ENCODE results near the gene ERGIC1. TPM values are rescaled to one million over a fixed set of nuclear protein-coding genes. Genes with fewer than 3 reads are reported as not detected.

The ERGIC1 gene
- total and polyA plus RNA-seq, 2 of the 8 experiments (the other 6 are each of a cell fraction or from before 2014, with no cell fraction given), result 95.3 to 106 TPM

- no peak overlapping the region for H2BK12ac ChIP-seq (ENCODE audit: low read depth, low read length)
- H3K9ac ChIP-seq (replicated peaks in 1 of 4; ENCODE audit: extremely low read depth in 1 of 4, low read depth in 3 of 4, low read length in 3 of 4), result no peak overlapping the region; a peak in 1 of 7 replicates
- no peak overlapping the region for H3K14ac ChIP-seq (ENCODE audit: insufficient read length)
- DNase-seq (ENCODE audit: low read depth in 1 of 2, low spot score in 2 of 2) (no peak), FAIRE-seq (no peak)
- H2BK120ac ChIP-seq (replicated peaks; ENCODE audit: low read depth, low read length), result no peak overlapping the region
- no peak overlapping the region for H3K4me3 ChIP-seq (ENCODE audit: extremely low read depth in 1 of 4, insufficient read depth in 2 of 4, low read depth in 3 of 4, low read length in 4 of 4)
- no peak overlapping the region for H4K91ac ChIP-seq (replicated peaks; ENCODE audit: insufficient read length, low read length)
- H3K27ac ChIP-seq (ENCODE audit: low read depth, low read length), result no peak overlapping the region
- H3K18ac ChIP-seq (ENCODE audit: extremely low read depth, low read length), result no peak overlapping the region
- no peak overlapping the region for H2BK20ac ChIP-seq (ENCODE audit: low read length)
- no peak overlapping the region for H3K4me2 ChIP-seq (ENCODE audit: insufficient read depth in 1 of 2, low read depth in 2 of 2, low read length in 2 of 2)
- no peak overlapping the region for H4K5ac ChIP-seq (ENCODE audit: insufficient read length, low read depth, low read length)
- WGBS, 2 experiments (ENCODE audit: extremely low coverage in 1 of 2, insufficient coverage in 1 of 2, insufficient read length in 1 of 2, insufficient replicate concordance in 2 of 2, low coverage in 1 of 2, low lambda C conversion rate in 2 of 2, missing lambda C conversion rate in 1 of 2), result 95% methylated on average over 5 of the region's 5 CpGs; no CpG with 5 or more reads in 1 of the 2 experiments
- H4K8ac ChIP-seq (ENCODE audit: extremely low read depth, insufficient read depth, low read length), result no peak overlapping the region
- H3K23me2 ChIP-seq (ENCODE audit: low read depth, low read length), result no peaks in the 10 kb centered on the region
- POLR2A ChIA-PET (ENCODE audit: partially characterized antibody), result interaction anchor here (2.2 kb wide), 1 partner anchor 8 kb away, joined by 8 read pairs; no protein-coding TSS in a partner anchor
- peak in 1 of 3 experiments; percentile 24; a peak in 1 of 4 replicates for TF ChIP-seq CTCF (IDR thresholded peaks at IDR 0.05; ENCODE audit: control extremely low read depth in 1 of 3, insufficient read depth in 1 of 3, low read depth in 1 of 3, low read length in 3 of 3)
- TF ChIP-seq TEAD4 (IDR thresholded peaks at IDR 0.05; ENCODE audit: low read depth, low read length), result 0 out of 2 replicates have a peak, but pooled peaks have one; percentile 21
- no peak for TF ChIP-seq SP4 (IDR thresholded peaks at IDR 0.05; ENCODE audit: low read length)
- peaks cover 36% of the 10 kb centered on the region for H3K79me1 ChIP-seq (ENCODE audit: low read depth, low read length)
- no peak overlapping the region for H2BK15ac ChIP-seq (ENCODE audit: low read length)
- H3K4ac ChIP-seq (replicated peaks; ENCODE audit: insufficient read length, low read depth, low read length), result no peak overlapping the region
- no peak overlapping the region for H3K23ac ChIP-seq (ENCODE audit: insufficient read length)
- CTCF ChIA-PET (ENCODE audit: partially characterized antibody), result interaction anchor here (0.7 to 2.5 kb wide), 7 partner anchors 10 to 133 kb away, joined by 3 to 7 read pairs (median 4); partner anchors contain the start of gene DUSP1
- peaks cover 26 to 51% of the 10 kb centered on the region in 2 experiments for H4K20me1 ChIP-seq (replicated peaks in 1 of 2; ENCODE audit: control insufficient read depth in 1 of 2, insufficient read depth in 2 of 2, low read length in 2 of 2)
- no peak overlapping the region for H2AK5ac ChIP-seq (ENCODE audit: low read depth, low read length)
- H3K27me3 ChIP-seq (replicated peaks in 1 of 4; ENCODE audit: control insufficient read depth in 3 of 4, extremely low read depth in 1 of 4, insufficient read depth in 3 of 4, low read length in 3 of 4), result no peaks in the 10 kb centered on the region
- no peak overlapping the region for H3K56ac ChIP-seq (replicated peaks; ENCODE audit: insufficient read length, low read depth, low read length)
- peaks cover 0 to 95% of the 10 kb centered on the region in 2 experiments for H3K79me2 ChIP-seq (ENCODE audit: control insufficient read depth in 1 of 2, insufficient read depth in 2 of 2, low read length in 2 of 2)
- no peak overlapping the region for H2BK5ac ChIP-seq (ENCODE audit: low read depth, low read length)
- H3K9me3 ChIP-seq (ENCODE audit: insufficient read depth in 2 of 2, low read depth in 1 of 2, low read length in 1 of 2), result no peaks in the 10 kb centered on the region
- H2AFZ ChIP-seq (ENCODE audit: low read length), result no peak overlapping the region
- peaks cover 0 to 8% (median 0%) of the 10 kb centered on the region in 4 experiments; a peak in 1 of 8 replicates for H3K36me3 ChIP-seq (ENCODE audit: control insufficient read depth in 2 of 4, insufficient read depth in 4 of 4, low read length in 3 of 4)
- peaks cover 0 to 2% (median 0%) of the 10 kb centered on the region in 4 experiments; a peak in 1 of 7 replicates for H3K4me1 ChIP-seq (replicated peaks in 1 of 4; ENCODE audit: control insufficient read depth in 3 of 4, insufficient read depth in 4 of 4, low read length in 3 of 4)
These were observed 11.5 kb downstream of the ERGIC1 start for GRCh38 chr5:172845576-172845975.
